Prostate gland (tissue), 2 donors: ENCODE data around the gene TEX53.

Experiments used
- POLR2A ChIP-seq: fragments of 450-650 bp; IDR thresholded peaks from one replicate; pipeline ENCODE4 v1.6.1; 2016; ENCODE audit warnings: antibody characterized with exemption, mild to moderate bottlenecking
- POLR2AphosphoS5 ChIP-seq: sonication (generic); formaldehyde crosslinking; IDR thresholded peaks from one replicate; pipeline ENCODE4 v1.6.1; 2017; ENCODE audit warnings: antibody characterized with exemption
- TF ChIP-seq, protein P1 (sequence below), 4 experiments: fragments of 200-600 bp in 2 of 4; fragments of 450-650 bp in 2 of 4; sonication (generic) in 2 of 4; IDR thresholded peaks; 1 replicate in 3 of 4; 2 replicates in 1 of 4; pipeline ENCODE4 v1.5.1; 2016 to 2019; ENCODE audit warnings: antibody characterized with exemption in 4 of 4, mild to moderate bottlenecking in 2 of 4, moderate library complexity in 2 of 4

DNA sequence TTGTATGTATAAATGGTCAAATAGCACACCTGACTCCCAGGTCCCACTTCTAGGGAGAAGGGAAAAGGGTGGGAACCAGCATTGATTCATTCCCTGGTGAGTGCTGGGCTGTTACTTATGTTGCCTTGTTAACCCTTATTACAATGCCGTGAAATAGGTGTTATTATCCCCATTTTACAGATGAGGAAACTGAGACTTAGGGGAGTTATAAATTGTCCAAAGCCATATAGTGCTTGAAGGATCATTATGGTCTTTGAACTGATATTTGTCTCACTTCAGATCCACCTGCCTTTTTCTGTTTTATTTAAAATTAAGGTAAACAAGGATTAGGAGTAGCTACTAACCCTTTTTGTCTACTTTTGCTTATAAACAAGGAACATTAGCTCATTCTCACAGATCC lies 30.1 kb downstream of the TEX53 start:
- TF ChIP-seq, protein P1, sequence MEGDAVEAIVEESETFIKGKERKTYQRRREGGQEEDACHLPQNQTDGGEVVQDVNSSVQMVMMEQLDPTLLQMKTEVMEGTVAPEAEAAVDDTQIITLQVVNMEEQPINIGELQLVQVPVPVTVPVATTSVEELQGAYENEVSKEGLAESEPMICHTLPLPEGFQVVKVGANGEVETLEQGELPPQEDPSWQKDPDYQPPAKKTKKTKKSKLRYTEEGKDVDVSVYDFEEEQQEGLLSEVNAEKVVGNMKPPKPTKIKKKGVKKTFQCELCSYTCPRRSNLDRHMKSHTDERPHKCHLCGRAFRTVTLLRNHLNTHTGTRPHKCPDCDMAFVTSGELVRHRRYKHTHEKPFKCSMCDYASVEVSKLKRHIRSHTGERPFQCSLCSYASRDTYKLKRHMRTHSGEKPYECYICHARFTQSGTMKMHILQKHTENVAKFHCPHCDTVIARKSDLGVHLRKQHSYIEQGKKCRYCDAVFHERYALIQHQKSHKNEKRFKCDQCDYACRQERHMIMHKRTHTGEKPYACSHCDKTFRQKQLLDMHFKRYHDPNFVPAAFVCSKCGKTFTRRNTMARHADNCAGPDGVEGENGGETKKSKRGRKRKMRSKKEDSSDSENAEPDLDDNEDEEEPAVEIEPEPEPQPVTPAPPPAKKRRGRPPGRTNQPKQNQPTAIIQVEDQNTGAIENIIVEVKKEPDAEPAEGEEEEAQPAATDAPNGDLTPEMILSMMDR (IDR thresholded peaks at IDR 0.05), result no peak
- TF ChIP-seq POLR2A (no peak), POLR2AphosphoS5 (no peak)
